PC-9 (cell line): Measurements from ENCODE around the gene AOAH.

Source experiments
- EZH2 ChIP-seq: fragments of 200-600 bp; sonication (generic); IDR thresholded peaks from 2 replicates; pipeline ENCODE4 v1.8.0; 2017; ENCODE audit warnings: antibody characterized with exemption, low read depth
- TF ChIP-seq, protein P1 (sequence below): fragments of 200-600 bp; sonication (generic); conservative IDR thresholded peaks from 2 replicates; pipeline ENCODE4 v1.6.1; 2017; ENCODE audit warnings: mixed run types, antibody characterized with exemption, mild to moderate bottlenecking, moderate library complexity

DNA sequence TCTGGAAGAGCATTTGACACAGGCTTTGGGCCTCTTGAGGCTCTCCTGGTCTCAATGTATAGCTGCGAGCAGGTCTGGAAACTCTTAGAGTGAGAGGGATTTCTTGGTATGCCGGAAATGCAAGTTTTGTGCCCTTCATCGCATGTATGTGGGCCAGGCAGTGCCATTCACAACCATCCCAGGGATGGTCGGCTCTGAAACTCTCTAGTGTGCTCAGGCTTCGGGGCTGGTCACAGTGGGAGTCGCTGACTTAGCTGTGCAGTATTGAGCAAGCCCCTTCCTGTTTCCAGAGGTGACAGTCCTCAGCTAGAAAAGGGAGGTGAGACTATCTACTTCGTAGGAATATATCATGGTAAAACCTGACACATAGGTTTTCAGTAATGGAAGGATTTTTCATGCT is 2.0 kb upstream of the AOAH start:
- TF ChIP-seq, protein P1, sequence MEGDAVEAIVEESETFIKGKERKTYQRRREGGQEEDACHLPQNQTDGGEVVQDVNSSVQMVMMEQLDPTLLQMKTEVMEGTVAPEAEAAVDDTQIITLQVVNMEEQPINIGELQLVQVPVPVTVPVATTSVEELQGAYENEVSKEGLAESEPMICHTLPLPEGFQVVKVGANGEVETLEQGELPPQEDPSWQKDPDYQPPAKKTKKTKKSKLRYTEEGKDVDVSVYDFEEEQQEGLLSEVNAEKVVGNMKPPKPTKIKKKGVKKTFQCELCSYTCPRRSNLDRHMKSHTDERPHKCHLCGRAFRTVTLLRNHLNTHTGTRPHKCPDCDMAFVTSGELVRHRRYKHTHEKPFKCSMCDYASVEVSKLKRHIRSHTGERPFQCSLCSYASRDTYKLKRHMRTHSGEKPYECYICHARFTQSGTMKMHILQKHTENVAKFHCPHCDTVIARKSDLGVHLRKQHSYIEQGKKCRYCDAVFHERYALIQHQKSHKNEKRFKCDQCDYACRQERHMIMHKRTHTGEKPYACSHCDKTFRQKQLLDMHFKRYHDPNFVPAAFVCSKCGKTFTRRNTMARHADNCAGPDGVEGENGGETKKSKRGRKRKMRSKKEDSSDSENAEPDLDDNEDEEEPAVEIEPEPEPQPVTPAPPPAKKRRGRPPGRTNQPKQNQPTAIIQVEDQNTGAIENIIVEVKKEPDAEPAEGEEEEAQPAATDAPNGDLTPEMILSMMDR = no peak
- TF ChIP-seq EZH2 = no peak
